GM23338 (cell line): ENCODE results near the gene CAMTA1.

ENCODE experiments used
- CREB1 ChIP-seq: fragments of 250-450 bp; sonication (Bioruptor Pico); IDR thresholded peaks from 2 replicates; pipeline ENCODE4 v1.5.0; 2020; ENCODE audit warnings: low read depth, mild to moderate bottlenecking, moderate library complexity
- CTCF ChIP-seq, 2 experiments: fragments of 200-600 bp in 1 of 2; sonication (generic) in 1 of 2; conservative IDR thresholded peaks; 2 replicates each; pipeline versions ENCODE4 v1.5.1 to v1.6.1; 2016 to 2017; ENCODE audit warnings: antibody characterized with exemption in 2 of 2, low read depth in 2 of 2, mild to moderate bottlenecking in 2 of 2, moderate library complexity in 1 of 2
- EZH2 ChIP-seq: fragments of 200-600 bp; sonication (generic); IDR thresholded peaks from one replicate; pipeline ENCODE4 v1.8.0; 2017; ENCODE audit warnings: antibody characterized with exemption, mild to moderate bottlenecking, low read depth; ENCODE audit not compliant: unreplicated experiment
- EZH2phosphoT487 ChIP-seq: fragments of 200-600 bp; sonication (generic); IDR thresholded peaks from one replicate; pipeline ENCODE4 v1.8.1; 2018; ENCODE audit warnings: antibody characterized with exemption; ENCODE audit not compliant: unreplicated experiment
- JUNB ChIP-seq: IDR thresholded peaks from one replicate; pipeline ENCODE4 v1.6.1; 2016; ENCODE audit warnings: antibody characterized with exemption; ENCODE audit not compliant: unreplicated experiment
- POLR2AphosphoS5 ChIP-seq: IDR thresholded peaks from 2 replicates; pipeline ENCODE4 v1.6.1; 2016; ENCODE audit warnings: antibody characterized with exemption, low read depth
- STAT1 ChIP-seq: IDR thresholded peaks from one replicate; pipeline ENCODE4 v1.6.1; 2016; ENCODE audit warnings: antibody characterized with exemption; ENCODE audit not compliant: unreplicated experiment
- ZNF331 ChIP-seq: fragments of 250-450 bp; sonication (Bioruptor Pico); IDR thresholded peaks from 2 replicates; pipeline ENCODE4 v1.5.0; 2020; ENCODE audit warnings: low read depth, mild to moderate bottlenecking, moderate library complexity
- TF ChIP-seq, protein P1 (sequence below): IDR thresholded peaks from one replicate; pipeline ENCODE4 v1.6.1; 2018; ENCODE audit warnings: antibody characterized with exemption; ENCODE audit not compliant: unreplicated experiment

DNA sequence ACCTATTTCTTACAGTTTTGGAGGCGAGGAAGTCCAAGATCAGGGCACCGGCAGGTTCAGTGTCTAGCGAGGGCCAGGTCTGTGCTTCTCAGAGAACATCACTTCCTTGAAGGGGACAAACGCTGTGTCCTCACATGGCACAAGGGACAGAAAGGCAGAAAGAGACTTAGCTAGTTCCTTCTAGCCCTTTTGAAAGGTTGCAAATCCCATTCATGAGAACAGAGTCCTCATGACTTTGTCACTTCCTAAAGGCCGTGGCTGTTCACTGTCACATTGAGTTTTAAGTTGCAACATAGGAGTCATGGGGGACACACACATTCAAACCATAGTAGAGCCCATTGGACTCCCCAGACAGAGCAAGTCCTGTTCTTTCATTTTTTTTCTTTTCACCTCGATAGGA is 1026.2 kb downstream of the CAMTA1 start:
- TF ChIP-seq CREB1 (CRISPR knock-in tag), result no peak
- no peak for TF ChIP-seq STAT1
- no peak for TF ChIP-seq CTCF (conservative IDR thresholded peaks at IDR 0.05; ENCODE audit: low read depth in 2 of 2)
- TF ChIP-seq EZH2, result no peak
- TF ChIP-seq POLR2AphosphoS5, result no peak
- TF ChIP-seq JUNB, result no peak
- TF ChIP-seq ZNF331 (CRISPR knock-in tag), result no peak
- TF ChIP-seq EZH2phosphoT487, result no peak
- TF ChIP-seq, protein P1, sequence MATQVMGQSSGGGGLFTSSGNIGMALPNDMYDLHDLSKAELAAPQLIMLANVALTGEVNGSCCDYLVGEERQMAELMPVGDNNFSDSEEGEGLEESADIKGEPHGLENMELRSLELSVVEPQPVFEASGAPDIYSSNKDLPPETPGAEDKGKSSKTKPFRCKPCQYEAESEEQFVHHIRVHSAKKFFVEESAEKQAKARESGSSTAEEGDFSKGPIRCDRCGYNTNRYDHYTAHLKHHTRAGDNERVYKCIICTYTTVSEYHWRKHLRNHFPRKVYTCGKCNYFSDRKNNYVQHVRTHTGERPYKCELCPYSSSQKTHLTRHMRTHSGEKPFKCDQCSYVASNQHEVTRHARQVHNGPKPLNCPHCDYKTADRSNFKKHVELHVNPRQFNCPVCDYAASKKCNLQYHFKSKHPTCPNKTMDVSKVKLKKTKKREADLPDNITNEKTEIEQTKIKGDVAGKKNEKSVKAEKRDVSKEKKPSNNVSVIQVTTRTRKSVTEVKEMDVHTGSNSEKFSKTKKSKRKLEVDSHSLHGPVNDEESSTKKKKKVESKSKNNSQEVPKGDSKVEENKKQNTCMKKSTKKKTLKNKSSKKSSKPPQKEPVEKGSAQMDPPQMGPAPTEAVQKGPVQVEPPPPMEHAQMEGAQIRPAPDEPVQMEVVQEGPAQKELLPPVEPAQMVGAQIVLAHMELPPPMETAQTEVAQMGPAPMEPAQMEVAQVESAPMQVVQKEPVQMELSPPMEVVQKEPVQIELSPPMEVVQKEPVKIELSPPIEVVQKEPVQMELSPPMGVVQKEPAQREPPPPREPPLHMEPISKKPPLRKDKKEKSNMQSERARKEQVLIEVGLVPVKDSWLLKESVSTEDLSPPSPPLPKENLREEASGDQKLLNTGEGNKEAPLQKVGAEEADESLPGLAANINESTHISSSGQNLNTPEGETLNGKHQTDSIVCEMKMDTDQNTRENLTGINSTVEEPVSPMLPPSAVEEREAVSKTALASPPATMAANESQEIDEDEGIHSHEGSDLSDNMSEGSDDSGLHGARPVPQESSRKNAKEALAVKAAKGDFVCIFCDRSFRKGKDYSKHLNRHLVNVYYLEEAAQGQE, result no peak
